Neural cell (in vitro differentiated cells): ENCODE results near the gene ZNF597. TPM values are rescaled to one million over a fixed set of nuclear protein-coding genes. Genes with fewer than 3 reads are reported as not detected.

Experiments
- H2AFZ ChIP-seq: fragments of 200-600, 300-800 bp; sonication (generic), shearing (Covaris generic); 2 replicates; pipeline ENCODE4 v1.6.0; 2014; ENCODE audit warnings: low read depth, mild to moderate bottlenecking, antibody characterized with exemption, low read length, moderate library complexity
- H3F3A ChIP-seq: fragments of 200-600 bp; shearing (Covaris generic); 2 replicates; pipeline ENCODE4 v1.6.1; 2016; ENCODE audit warnings: mild to moderate bottlenecking, moderate library complexity, mixed read lengths, antibody characterized with exemption, low read length; ENCODE audit not compliant: insufficient read depth, poor library complexity, severe bottlenecking
- H3K27ac ChIP-seq: fragments of 200-600, 300-800 bp; sonication (generic), shearing (Covaris generic); 2 replicates; pipeline ENCODE4 v1.5.1; 2014; ENCODE audit warnings: mild to moderate bottlenecking, low read length, moderate library complexity
- H3K27me3 ChIP-seq: fragments of 300-800, 200-600 bp; sonication (generic), shearing (Covaris generic); 2 replicates; pipeline ENCODE4 v1.6.0; 2014; ENCODE audit warnings: mild to moderate bottlenecking, low read depth, low read length, moderate library complexity; ENCODE audit not compliant: insufficient read depth
- H3K36me3 ChIP-seq: fragments of 300-800, 200-600 bp; sonication (generic), shearing (Covaris generic); 2 replicates; pipeline ENCODE4 v1.5.1; 2014; ENCODE audit warnings: mild to moderate bottlenecking, antibody characterized with exemption, low read length, moderate library complexity; ENCODE audit not compliant: insufficient read depth
- H3K4me2 ChIP-seq: fragments of 300-800, 200-600 bp; sonication (generic), shearing (Covaris generic); 2 replicates; pipeline ENCODE4 v1.6.0; 2014; ENCODE audit warnings: mild to moderate bottlenecking, low read length
- H3K4me3 ChIP-seq: fragments of 300-800, 200-600 bp; sonication (generic), shearing (Covaris generic); 2 replicates; pipeline ENCODE4 v1.5.1; 2014; ENCODE audit warnings: mild to moderate bottlenecking, low read length, moderate library complexity
- H3K79me2 ChIP-seq: fragments of 200-600 bp; shearing (Covaris generic); replicated peaks from 2 replicates; pipeline ENCODE4 v1.6.0; 2014; ENCODE audit warnings: mild to moderate bottlenecking, low read length, moderate library complexity; ENCODE audit not compliant: insufficient read depth
- H3K9ac ChIP-seq: fragments of 300-800, 200-600 bp; sonication (generic), shearing (Covaris generic); 2 replicates; pipeline ENCODE4 v1.6.1; 2016; ENCODE audit warnings: mild to moderate bottlenecking, low read length, mixed read lengths
- H3K9me2 ChIP-seq: fragments of 200-600 bp; shearing (Covaris generic); 2 replicates; pipeline ENCODE4 v1.6.1; 2016; ENCODE audit warnings: mild to moderate bottlenecking, low read length, mixed read lengths; ENCODE audit not compliant: insufficient read depth
- H3K9me3 ChIP-seq: fragments of 200-600, 300-800 bp; sonication (generic), shearing (Covaris generic); 2 replicates; pipeline ENCODE4 v1.6.1; 2016; ENCODE audit warnings: mild to moderate bottlenecking, mixed run types, low read length, moderate library complexity, mixed read lengths
- H4K20me1 ChIP-seq: fragments of 200-600 bp; shearing (Covaris generic); 2 replicates; pipeline ENCODE4 v1.6.1; 2016; ENCODE audit warnings: mild to moderate bottlenecking, mixed run types; ENCODE audit not compliant: insufficient read depth
- CTCF ChIP-seq: fragments of 450-650 bp; IDR thresholded peaks from 2 replicates; pipeline ENCODE4 v1.5.1; 2014; ENCODE audit warnings: antibody characterized with exemption, mild to moderate bottlenecking, moderate library complexity; ENCODE audit not compliant: poor library complexity, severe bottlenecking
- EP300 ChIP-seq: fragments of 450-650 bp; conservative IDR thresholded peaks from 2 replicates; pipeline ENCODE4 v1.6.1; 2014; ENCODE audit warnings: antibody characterized with exemption, mild to moderate bottlenecking, moderate library complexity; ENCODE audit not compliant: poor library complexity, severe bottlenecking
- EZH2 ChIP-seq: fragments of 200-600, 300-800 bp; shearing (Covaris generic), sonication (generic); IDR thresholded peaks from 2 replicates; pipeline ENCODE4 v1.6.1; 2014; ENCODE audit warnings: antibody characterized with exemption, low read length, borderline replicate concordance, mild to moderate bottlenecking; ENCODE audit not compliant: insufficient read depth, poor library complexity, severe bottlenecking
- MXI1 ChIP-seq: fragments of 450-650 bp; conservative IDR thresholded peaks from 2 replicates; pipeline ENCODE4 v1.6.1; 2014; ENCODE audit warnings: antibody characterized with exemption, mild to moderate bottlenecking; ENCODE audit not compliant: poor library complexity, severe bottlenecking
- POLR2AphosphoS5 ChIP-seq: IDR thresholded peaks from 2 replicates; pipeline ENCODE4 v1.6.1; 2012
- RAD21 ChIP-seq: fragments of 450-650 bp; conservative IDR thresholded peaks from 2 replicates; pipeline ENCODE4 v1.6.1; 2014; ENCODE audit warnings: antibody characterized with exemption, mild to moderate bottlenecking, moderate library complexity
- REST ChIP-seq: IDR thresholded peaks from 2 replicates; pipeline ENCODE4 v1.6.1; 2012; ENCODE audit warnings: borderline replicate concordance
- SMC3 ChIP-seq: fragments of 450-650 bp; conservative IDR thresholded peaks from 2 replicates; pipeline ENCODE4 v1.6.1; 2014; ENCODE audit warnings: antibody characterized with exemption, mild to moderate bottlenecking, moderate library complexity; ENCODE audit not compliant: poor library complexity
- TAF1 ChIP-seq: IDR thresholded peaks from 2 replicates; pipeline ENCODE4 v1.6.1; 2012; ENCODE audit warnings: low read depth
- polyA plus RNA-seq: library from polyadenylated mRNA; depleted of rRNA; stranded (reverse); fragments of >200 nt; gene quantifications from 2 replicates; pipeline ENCODE4 v1.2.3, GENCODE V29; 2014

Gene ZNF597
- polyA plus RNA-seq, 1 donor from 2014 or later = 2.0 TPM

- Histone ChIP-seq H3K27me3 (no peaks in the 10 kb centered on the region), H3K9ac (no peak overlapping the region), H3K9me3 (no peaks in the 10 kb centered on the region), H3K36me3 (no peaks in the 10 kb centered on the region), H3K79me2 (peaks cover 54% of the 10 kb centered on the region), H3K4me3 (no peak overlapping the region), H3F3A (no peaks in the 10 kb centered on the region), H2AFZ (no peak overlapping the region), H3K4me2 (no peak overlapping the region), H3K9me2 (no peaks in the 10 kb centered on the region), H4K20me1 (no peaks in the 10 kb centered on the region), H3K27ac (no peak overlapping the region)
- TF ChIP-seq EP300 = no peak
- TF ChIP-seq CTCF = no peak
- no peak for TF ChIP-seq SMC3
- TF ChIP-seq EZH2 = no peak
- no peak for TF ChIP-seq TAF1
- TF ChIP-seq RAD21 = no peak
These were observed 22.0 kb upstream of the ZNF597 start for GRCh38 chr16:3465301-3465700.

- H3K27me3 ChIP-seq = no peaks in the 10 kb centered on the region
- no peaks in the 10 kb centered on the region for H3K9me2 ChIP-seq
- TF ChIP-seq POLR2AphosphoS5 (no peak), MXI1 (no peak), EP300 (no peak), RAD21 (no peak), REST (no peak), SMC3 (no peak), TAF1 (no peak), EZH2 (no peak), CTCF (no peak)
- no peaks in the 10 kb centered on the region for H3K36me3 ChIP-seq
- H3K4me2 ChIP-seq = no peak overlapping the region
- no peak overlapping the region for H3K27ac ChIP-seq
- H3F3A ChIP-seq = no peaks in the 10 kb centered on the region
- H2AFZ ChIP-seq = no peak overlapping the region
- no peaks in the 10 kb centered on the region for H4K20me1 ChIP-seq
- H3K9me3 ChIP-seq = no peaks in the 10 kb centered on the region
- H3K79me2 ChIP-seq = peaks cover 69% of the 10 kb centered on the region
- no peak overlapping the region for H3K4me3 ChIP-seq
- no peak overlapping the region for H3K9ac ChIP-seq
These were observed 17.8 kb upstream of the ZNF597 start for GRCh38 chr16:3461151-3461550.
